Spinal cord (tissue), 10 donors: Measurements from ENCODE around the gene TMEM130. TPM values are rescaled to one million over a fixed set of nuclear protein-coding genes. Genes with fewer than 3 reads are reported as not detected.
A peak's percentile ranks its signal among the peaks of the same experiment; 100 is the strongest.

Source experiments
- DNase-seq, 6 donors: peaks; one replicate each; pipeline versions ENCODE4 v3.0.0 to v3.0.0-alpha.2; 2013 to 2015; ENCODE audit warnings: low spot score in 6 of 6, low read depth in 4 of 6
- H3K27ac ChIP-seq: one replicate; pipeline ENCODE4 v1.5.1; 2013; ENCODE audit warnings: low read depth, low read length, control low read depth
- H3K27me3 ChIP-seq: one replicate; pipeline ENCODE4 v1.6.1; 2013; ENCODE audit warnings: low read length; ENCODE audit not compliant: control insufficient read depth, insufficient read depth
- H3K36me3 ChIP-seq: one replicate; pipeline ENCODE4 v1.6.1; 2013; ENCODE audit warnings: low read length; ENCODE audit not compliant: control insufficient read depth, insufficient read depth
- H3K4me1 ChIP-seq: one replicate; pipeline ENCODE4 v1.6.1; 2013; ENCODE audit warnings: low read length; ENCODE audit not compliant: control insufficient read depth, insufficient read depth
- H3K4me3 ChIP-seq: one replicate; pipeline ENCODE4 v1.5.1; 2013; ENCODE audit warnings: low read depth, low read length, control low read depth
- H3K9me3 ChIP-seq: one replicate; pipeline ENCODE4 v1.6.1; 2013; ENCODE audit warnings: low read length; ENCODE audit not compliant: control insufficient read depth, insufficient read depth
- WGBS: methylation state at CpG from one replicate; pipeline ENCODE4 v1.1.5; 2013; ENCODE audit warnings: missing lambda C conversion rate; ENCODE audit not compliant: insufficient coverage; 5-methylcytosine and 5-hydroxymethylcytosine counted together
- long read RNA-seq, 4 donors: transcript quantifications; one replicate each; lab custom pipeline, GENCODE V29; 2026
- polyA plus RNA-seq, 2 donors: library from polyadenylated mRNA; unstranded; fragments of 120-200 nt; gene quantifications; one replicate each; pipeline ENCODE4 v1.2.1, GENCODE V29; 2013; ENCODE audit not compliant: insufficient read length in 2 of 2
- total RNA-seq, 2 donors: library from RNA; depleted of rRNA in 1 of 2; stranded (reverse); fragments of 120-200 nt in 1 of 2; fragments of >200 nt in 1 of 2; gene quantifications; one replicate each; pipeline versions ENCODE4 v1.2.3 to v1.2.4, GENCODE V29; 2013 to 2014
- donor health status: healthy.

Gene TMEM130, protein sequence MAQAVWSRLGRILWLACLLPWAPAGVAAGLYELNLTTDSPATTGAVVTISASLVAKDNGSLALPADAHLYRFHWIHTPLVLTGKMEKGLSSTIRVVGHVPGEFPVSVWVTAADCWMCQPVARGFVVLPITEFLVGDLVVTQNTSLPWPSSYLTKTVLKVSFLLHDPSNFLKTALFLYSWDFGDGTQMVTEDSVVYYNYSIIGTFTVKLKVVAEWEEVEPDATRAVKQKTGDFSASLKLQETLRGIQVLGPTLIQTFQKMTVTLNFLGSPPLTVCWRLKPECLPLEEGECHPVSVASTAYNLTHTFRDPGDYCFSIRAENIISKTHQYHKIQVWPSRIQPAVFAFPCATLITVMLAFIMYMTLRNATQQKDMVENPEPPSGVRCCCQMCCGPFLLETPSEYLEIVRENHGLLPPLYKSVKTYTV
- total RNA-seq (10 to 100 TPM; 14.1 to 36.3 TPM), polyA plus RNA-seq (100 to 1,000 TPM; 144 to 154 TPM)
- long read RNA-seq, donor 1, transcript TMEM130-201 (8 exons, 3,015 nt) = major isoform, 23 of 42 reads
- long read RNA-seq, donor 1, transcript TMEM130-202 (7 exons, 2,261 nt) = minor isoform, 6 of 42 reads
- long read RNA-seq, donor 1, transcript TMEM130-203 (8 exons, 2,881 nt) = minor isoform, 5 of 42 reads
- long read RNA-seq, donor 1, partial matches to known transcripts = 8 of 42 reads
- long read RNA-seq, donor 1, other reads (novel, unspliced or antisense) = 0 of 42 reads
- long read RNA-seq, donor 2, partial matches to known transcripts = 0 of 3 reads
- long read RNA-seq, donor 2, other reads (novel, unspliced or antisense) = 0 of 3 reads
- long read RNA-seq, donor 3, transcript TMEM130-201 (8 exons, 3,015 nt) = major isoform, 10 of 25 reads
- long read RNA-seq, donor 3, partial matches to known transcripts = 14 of 25 reads
- long read RNA-seq, donor 3, other reads (novel, unspliced or antisense) = 0 of 25 reads
- long read RNA-seq, donor 4 = 0 reads

DNA sequence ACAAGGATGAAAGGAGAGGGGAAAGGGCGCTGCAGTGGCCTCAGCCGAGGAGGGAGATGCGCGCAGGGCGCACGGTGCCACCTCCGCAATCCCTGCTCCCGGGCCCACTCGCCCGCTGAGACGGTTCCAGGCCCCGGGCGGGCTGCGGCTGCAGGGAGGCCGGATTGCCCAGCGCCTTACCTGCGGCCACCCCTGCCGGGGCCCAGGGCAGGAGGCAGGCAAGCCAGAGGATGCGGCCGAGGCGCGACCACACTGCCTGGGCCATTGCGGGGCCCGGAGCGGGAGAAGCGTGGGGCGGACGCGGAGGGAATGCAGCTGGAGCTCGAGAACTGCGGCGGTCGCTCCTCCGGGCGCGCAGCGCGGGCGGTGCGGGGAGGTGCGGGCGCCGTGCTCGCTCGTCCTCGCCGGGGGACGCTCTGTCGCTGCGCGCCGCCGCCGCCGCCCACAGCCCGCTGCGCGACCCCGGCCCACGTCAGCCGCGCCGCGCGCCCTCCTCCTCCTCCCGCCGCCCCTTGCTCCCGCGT is at the start of gene TMEM130:
Gene TMEM130 (minus strand): TSS at position 418 of the 524 bp plus-strand sequence. CDS start 153 bp downstream, at position 265.
- peak within 1 kb of the TSS; percentile 47 for H3K27ac ChIP-seq
- no peaks in the 10 kb centered on the region for H3K9me3 ChIP-seq
- under 1% methylated on average over 69 of the region's 69 CpGs for WGBS
- H3K36me3 ChIP-seq = peaks cover 3% of the 10 kb centered on the region
- peak within 1 kb of the TSS; percentile 50 for H3K4me3 ChIP-seq
- peaks cover 19% of the 10 kb centered on the region for H3K27me3 ChIP-seq
- no peak for DNase-seq
- peaks cover 35% of the 10 kb centered on the region for H3K4me1 ChIP-seq

DNA sequence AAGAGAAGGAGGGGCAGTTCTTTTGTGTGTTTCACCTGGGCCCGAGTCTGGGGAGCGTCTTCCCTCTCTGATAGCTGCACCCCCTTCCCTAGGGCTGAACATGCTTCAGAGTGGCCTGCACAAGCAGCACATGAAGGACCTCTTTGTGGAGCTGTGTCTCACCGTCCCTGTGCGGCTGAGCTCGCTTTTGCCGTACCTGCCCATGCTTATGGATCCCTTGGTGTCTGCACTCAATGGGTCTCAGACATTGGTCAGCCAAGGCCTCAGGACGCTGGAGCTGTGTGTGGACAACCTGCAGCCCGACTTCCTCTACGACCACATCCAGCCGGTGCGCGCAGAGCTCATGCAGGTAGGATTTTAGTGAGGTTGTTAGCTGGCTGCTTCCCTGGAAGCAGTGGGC is 47.5 kb upstream of the TMEM130 start:
- DNase-seq = no peak
- H3K27ac ChIP-seq = no peak overlapping the region
- WGBS = 97% methylated on average over 11 of the region's 12 CpGs

DNA sequence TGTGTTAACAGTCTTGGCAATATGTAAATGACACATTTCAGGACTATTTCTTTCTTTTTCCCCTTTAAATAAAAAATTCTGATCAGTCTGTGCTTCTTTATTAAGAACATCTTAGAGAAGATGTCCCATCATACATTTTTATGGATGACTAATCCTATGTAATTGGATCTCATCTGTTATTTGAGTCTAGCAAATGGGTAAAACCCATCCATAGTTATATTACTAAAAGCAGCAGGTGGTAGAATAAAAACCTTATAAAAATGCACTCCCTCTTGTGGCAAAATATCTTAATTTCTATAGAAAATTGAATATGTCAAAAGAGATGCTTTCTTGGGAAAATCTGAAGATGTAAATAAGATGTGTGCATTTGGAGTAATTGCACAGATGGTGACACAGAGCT is 43.8 kb upstream of the TMEM130 start:
- Histone ChIP-seq H3K27ac (no peak overlapping the region), H3K27me3 (no peaks in the 10 kb centered on the region), H3K36me3 (peaks cover 68% of the 10 kb centered on the region), H3K4me1 (no peaks in the 10 kb centered on the region), H3K4me3 (no peak overlapping the region), H3K9me3 (no peaks in the 10 kb centered on the region)
- DNase-seq = peak in 2 of 6 donors; percentile 12 to 76

More for the DNA sequence above, 47.5 kb upstream of the TMEM130 start:
- Histone ChIP-seq H3K9me3 (no peaks in the 10 kb centered on the region), H3K36me3 (peaks cover 75% of the 10 kb centered on the region), H3K27me3 (no peaks in the 10 kb centered on the region), H3K4me3 (no peak overlapping the region), H3K4me1 (no peaks in the 10 kb centered on the region)

DNA sequence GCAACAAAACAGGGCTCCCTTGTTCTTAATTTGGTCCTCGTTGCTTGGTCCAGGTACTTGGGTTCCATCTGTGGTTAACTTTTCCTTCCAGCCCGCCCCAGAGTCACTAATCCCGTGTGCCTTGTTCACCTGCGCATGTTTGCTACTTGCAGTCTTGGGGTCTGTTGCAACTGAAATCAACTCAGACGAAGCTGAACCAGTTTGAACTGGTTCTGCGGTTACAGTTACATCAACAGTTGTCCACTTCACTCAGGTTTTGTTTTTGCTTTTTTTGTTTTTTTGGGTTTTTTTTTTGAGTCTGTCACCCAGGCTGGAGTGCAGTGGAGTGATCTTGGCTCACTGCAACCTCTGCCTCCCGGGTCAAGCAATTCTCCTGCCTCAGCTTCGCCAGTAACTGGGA is 43.2 kb upstream of the TMEM130 start:
- no peak overlapping the region for H3K4me3 ChIP-seq
- H3K9me3 ChIP-seq = no peaks in the 10 kb centered on the region
- no peak overlapping the region for H3K27ac ChIP-seq
- WGBS = 90% methylated on average over 6 of the region's 8 CpGs
- no peaks in the 10 kb centered on the region for H3K4me1 ChIP-seq
- no peak for DNase-seq
- H3K27me3 ChIP-seq = no peaks in the 10 kb centered on the region
- peaks cover 68% of the 10 kb centered on the region for H3K36me3 ChIP-seq

DNA sequence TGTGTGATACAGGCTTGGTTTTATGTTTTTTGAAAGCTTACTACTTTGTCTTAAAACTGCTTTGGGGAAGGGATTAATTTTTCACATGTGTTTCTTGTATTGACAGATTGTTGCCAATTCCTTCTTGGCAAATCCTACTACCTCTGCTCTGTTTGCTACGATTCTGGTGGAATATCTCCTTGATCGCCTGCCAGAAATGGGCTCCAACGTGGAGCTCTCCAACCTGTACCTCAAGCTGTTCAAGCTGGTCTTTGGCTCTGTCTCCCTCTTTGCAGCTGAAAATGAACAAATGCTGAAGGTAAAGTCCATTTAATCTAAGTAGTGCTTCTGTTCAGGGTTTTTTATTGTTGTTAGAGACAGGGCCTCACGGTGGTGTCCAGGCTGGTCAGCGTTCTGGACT is 42.1 kb upstream of the TMEM130 start:
- Histone ChIP-seq H3K9me3 (no peaks in the 10 kb centered on the region), H3K4me1 (no peaks in the 10 kb centered on the region), H3K27me3 (no peaks in the 10 kb centered on the region), H3K27ac (no peak overlapping the region), H3K4me3 (no peak overlapping the region), H3K36me3 (peaks cover 66% of the 10 kb centered on the region)
- peak in 2 of 6 donors; percentile 51 to 91 for DNase-seq
- 86% methylated on average over 4 of the region's 5 CpGs for WGBS

DNA sequence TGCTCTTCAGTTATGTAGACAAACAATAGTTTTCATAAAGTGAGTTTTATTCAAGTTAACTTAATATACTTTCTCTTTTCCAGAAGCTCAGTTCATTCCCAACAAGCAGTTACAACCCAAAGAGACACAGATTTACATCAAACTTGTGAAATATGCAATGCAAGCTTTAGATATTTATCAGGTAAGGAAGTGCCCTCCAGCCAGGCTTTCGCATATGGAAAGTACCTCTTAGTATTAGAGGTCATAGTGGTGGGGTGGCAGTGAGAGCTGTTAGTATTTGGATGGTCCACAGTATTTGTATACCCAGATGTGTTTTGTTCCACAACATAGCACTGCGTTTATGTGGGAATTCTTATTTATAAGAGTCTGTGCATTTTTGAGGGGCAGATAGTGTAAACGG is 40.6 kb upstream of the TMEM130 start:
- Histone ChIP-seq H3K4me3 (no peak overlapping the region), H3K4me1 (no peaks in the 10 kb centered on the region), H3K27ac (no peak overlapping the region), H3K36me3 (peaks cover 63% of the 10 kb centered on the region), H3K27me3 (no peaks in the 10 kb centered on the region), H3K9me3 (no peaks in the 10 kb centered on the region)
- DNase-seq = no peak
- WGBS = no CpG with 5 or more reads among the region's 3 CpGs

DNA sequence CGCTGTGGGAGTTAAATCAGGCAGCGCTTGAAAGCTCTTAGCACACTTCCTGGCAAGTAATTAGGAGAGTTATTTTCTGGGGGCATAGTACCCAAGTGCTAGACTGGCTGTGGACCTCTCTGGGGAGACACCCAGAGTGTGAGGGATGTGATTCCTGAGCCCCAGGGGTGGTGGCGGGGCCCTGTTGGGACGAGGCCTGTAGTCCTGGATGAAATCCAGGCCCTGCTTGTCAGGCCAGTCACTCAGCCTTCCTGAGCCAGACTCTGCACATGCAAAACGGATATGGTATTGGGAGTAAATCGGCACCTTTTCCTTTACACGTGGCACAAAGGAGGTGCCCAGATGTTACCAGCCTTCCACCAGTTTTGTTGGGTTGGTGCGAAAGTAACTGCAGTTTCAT is 39.7 kb upstream of the TMEM130 start:
- peak in 1 of 6 donors; percentile 5 for DNase-seq
- no peaks in the 10 kb centered on the region for H3K4me1 ChIP-seq
- no peaks in the 10 kb centered on the region for H3K27me3 ChIP-seq
- H3K36me3 ChIP-seq = peaks cover 64% of the 10 kb centered on the region
- no peak overlapping the region for H3K4me3 ChIP-seq
- H3K9me3 ChIP-seq = no peaks in the 10 kb centered on the region
- no peak overlapping the region for H3K27ac ChIP-seq
- WGBS = 86% methylated on average over 6 of the region's 8 CpGs

DNA sequence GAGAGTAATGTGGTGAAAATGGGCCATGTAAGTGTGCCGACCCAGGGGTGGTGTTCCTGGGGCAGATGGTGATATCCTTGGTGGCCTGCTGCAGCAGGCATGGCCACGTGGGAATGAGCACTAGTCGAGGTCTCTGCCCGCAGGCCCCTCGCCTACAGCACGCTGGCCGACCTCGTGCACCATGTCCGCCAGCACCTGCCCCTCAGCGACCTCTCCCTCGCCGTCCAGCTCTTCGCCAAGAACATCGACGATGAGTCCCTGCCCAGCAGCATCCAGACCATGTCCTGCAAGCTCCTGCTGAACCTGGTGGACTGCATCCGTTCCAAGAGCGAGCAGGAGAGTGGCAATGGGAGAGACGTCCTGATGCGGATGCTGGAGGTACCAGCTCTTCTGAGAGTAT is 38.8 kb upstream of the TMEM130 start:
- no peaks in the 10 kb centered on the region for H3K9me3 ChIP-seq
- DNase-seq = no peak
- H3K27me3 ChIP-seq = no peaks in the 10 kb centered on the region
- H3K27ac ChIP-seq = no peak overlapping the region
- H3K4me3 ChIP-seq = no peak overlapping the region
- peaks cover 70% of the 10 kb centered on the region for H3K36me3 ChIP-seq
- WGBS = 96% methylated on average over 17 of the region's 19 CpGs
- no peaks in the 10 kb centered on the region for H3K4me1 ChIP-seq

DNA sequence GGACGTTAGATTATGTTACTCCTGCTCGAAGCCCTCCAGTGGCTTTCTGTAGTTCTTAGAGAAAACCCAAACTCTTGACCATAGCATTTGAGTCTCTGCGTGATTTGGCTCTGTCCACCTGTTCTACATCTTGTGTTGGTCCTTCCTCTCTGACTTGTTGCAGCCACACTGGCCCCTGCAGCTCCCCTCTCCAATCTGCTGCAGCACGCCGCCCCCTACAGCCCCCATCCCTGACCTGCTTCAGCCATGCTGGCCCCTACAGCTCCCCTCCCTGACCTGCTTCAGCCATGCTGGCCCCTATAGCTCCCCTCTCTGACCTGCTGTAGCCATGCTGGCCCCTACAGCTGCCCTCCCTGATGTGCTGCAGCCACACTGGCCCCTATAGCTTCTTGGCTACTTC is 37.8 kb upstream of the TMEM130 start:
- 94% methylated on average over 5 of the region's 5 CpGs for WGBS
- DNase-seq = no peak
- no peaks in the 10 kb centered on the region for H3K27me3 ChIP-seq
- H3K9me3 ChIP-seq = no peaks in the 10 kb centered on the region
- no peaks in the 10 kb centered on the region for H3K4me1 ChIP-seq
- H3K4me3 ChIP-seq = no peak overlapping the region
- H3K36me3 ChIP-seq = peaks cover 69% of the 10 kb centered on the region
- no peak overlapping the region for H3K27ac ChIP-seq
